ENCODE results near the gene PKNOX1. TPM values are rescaled to one million over a fixed set of nuclear protein-coding genes. Genes with fewer than 3 reads are reported as not detected.

Gene PKNOX1
- total RNA-seq, 1 experiment from 2014 or later = 43.4 TPM

DNA sequence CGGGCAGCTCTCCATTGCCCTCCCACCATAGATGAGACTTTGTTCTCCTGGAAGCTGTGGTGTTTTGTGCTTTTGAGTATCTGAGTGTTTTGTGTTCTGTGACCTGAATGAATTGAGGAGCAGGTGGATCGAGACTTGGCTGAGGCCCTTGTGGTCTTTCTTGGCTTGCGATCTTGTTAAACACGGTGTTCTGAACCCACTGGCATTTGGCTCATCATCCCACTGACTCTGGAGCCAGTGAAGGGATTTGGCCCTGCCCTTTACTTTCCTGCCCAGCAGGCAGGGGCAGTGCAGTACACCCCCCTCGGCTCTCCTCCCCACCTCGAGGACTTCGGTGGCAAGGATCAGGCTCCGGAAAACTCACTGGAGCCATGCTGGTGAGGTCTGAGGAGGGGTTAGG lies 30.6 kb downstream of the PKNOX1 start:
- no peaks in the 10 kb centered on the region for H3K79me1 ChIP-seq (ENCODE audit: insufficient read depth, low read depth, low read length, poor library complexity, severe bottlenecking)
- no peak overlapping the region for H3T11ph ChIP-seq (ENCODE audit: low read length)
- H3K56ac ChIP-seq (ENCODE audit: insufficient read length, low read depth, low read length) = no peak overlapping the region
- H2BK12ac ChIP-seq (ENCODE audit: insufficient read length, low read depth, low read length) = no peak overlapping the region
- H4K8ac ChIP-seq (replicated peaks; ENCODE audit: insufficient read length, low read depth, low read length) = no peak overlapping the region
- Mint-ChIP-seq H3K4me3 (no peak overlapping the region), H3K27ac (peak overlapping the region in 2 of 3 experiments; percentile 13 to 47; a peak in 4 of 7 replicates), H3K9me3 (peaks cover 9 to 12% of the 10 kb centered on the region in 2 experiments), H3K36me3 (ENCODE audit: insufficient read depth in 1 of 3, low read depth in 3 of 3) (peaks cover 29 to 61% (median 56%) of the 10 kb centered on the region in 3 experiments), H3K4me1 (peaks cover 18% of the 10 kb centered on the region in 2 experiments), H3K27me3 (ENCODE audit: low read depth) (no peaks in the 10 kb centered on the region; the same call in 1 of the 2 replicates)
- no peak overlapping the region for H4K5ac ChIP-seq (ENCODE audit: insufficient read length, low read depth, low read length)
- no peaks in the 10 kb centered on the region for H4K20me1 ChIP-seq (ENCODE audit: control insufficient read depth, insufficient read depth, insufficient read length)
- no peak overlapping the region for H2BK120ac ChIP-seq (ENCODE audit: low read depth, low read length, poor library complexity, severe bottlenecking)
- no peaks in the 10 kb centered on the region for H3K23me2 ChIP-seq (ENCODE audit: insufficient read length, low read depth, low read length, poor library complexity, severe bottlenecking)
- H3K23ac ChIP-seq (ENCODE audit: insufficient read length, low read depth, low read length) = no peak overlapping the region
- no peaks in the 10 kb centered on the region for H3K79me2 ChIP-seq (ENCODE audit: insufficient read depth, low read length)
- H3K18ac ChIP-seq (ENCODE audit: insufficient read length, low read depth, low read length) = no peak overlapping the region
- H3K4me1 ChIP-seq (ENCODE audit: insufficient read depth, low read length) = no peaks in the 10 kb centered on the region
- no peak overlapping the region for H2BK5ac ChIP-seq (ENCODE audit: insufficient read length, low read length)
- H3K14ac ChIP-seq (ENCODE audit: insufficient read depth, low read length) = no peak overlapping the region
- H3K4me2 ChIP-seq (ENCODE audit: insufficient read depth, insufficient read length, low read length) = no peak overlapping the region
- no peaks in the 10 kb centered on the region for H3K27me3 ChIP-seq (ENCODE audit: insufficient read depth, low read length)
- no peak overlapping the region for H4K91ac ChIP-seq (ENCODE audit: insufficient read length, low read depth, low read length)
- H2AK5ac ChIP-seq (ENCODE audit: insufficient read length, low read length) = no peak overlapping the region
- H3K27ac ChIP-seq (ENCODE audit: insufficient read length, low read depth, low read length) = no peak overlapping the region
- H2BK15ac ChIP-seq (ENCODE audit: low read depth, low read length) = no peak overlapping the region
- no peak for DNase-seq
- no peak overlapping the region for H3K9ac ChIP-seq (ENCODE audit: extremely low read depth, insufficient read length, low read length)
- no peaks in the 10 kb centered on the region for H3K9me3 ChIP-seq (ENCODE audit: control insufficient read depth, low read depth, low read length)
- H3K4ac ChIP-seq (ENCODE audit: low read depth, low read length) = no peak overlapping the region
- H2BK20ac ChIP-seq (ENCODE audit: low read depth, low read length, poor library complexity, severe bottlenecking) = no peak overlapping the region
- TF ChIP-seq, protein P1, sequence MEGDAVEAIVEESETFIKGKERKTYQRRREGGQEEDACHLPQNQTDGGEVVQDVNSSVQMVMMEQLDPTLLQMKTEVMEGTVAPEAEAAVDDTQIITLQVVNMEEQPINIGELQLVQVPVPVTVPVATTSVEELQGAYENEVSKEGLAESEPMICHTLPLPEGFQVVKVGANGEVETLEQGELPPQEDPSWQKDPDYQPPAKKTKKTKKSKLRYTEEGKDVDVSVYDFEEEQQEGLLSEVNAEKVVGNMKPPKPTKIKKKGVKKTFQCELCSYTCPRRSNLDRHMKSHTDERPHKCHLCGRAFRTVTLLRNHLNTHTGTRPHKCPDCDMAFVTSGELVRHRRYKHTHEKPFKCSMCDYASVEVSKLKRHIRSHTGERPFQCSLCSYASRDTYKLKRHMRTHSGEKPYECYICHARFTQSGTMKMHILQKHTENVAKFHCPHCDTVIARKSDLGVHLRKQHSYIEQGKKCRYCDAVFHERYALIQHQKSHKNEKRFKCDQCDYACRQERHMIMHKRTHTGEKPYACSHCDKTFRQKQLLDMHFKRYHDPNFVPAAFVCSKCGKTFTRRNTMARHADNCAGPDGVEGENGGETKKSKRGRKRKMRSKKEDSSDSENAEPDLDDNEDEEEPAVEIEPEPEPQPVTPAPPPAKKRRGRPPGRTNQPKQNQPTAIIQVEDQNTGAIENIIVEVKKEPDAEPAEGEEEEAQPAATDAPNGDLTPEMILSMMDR (conservative IDR thresholded peaks at IDR 0.05) = no peak
- no CpG with 5 or more reads among the region's 8 CpGs for WGBS (ENCODE audit: extremely low coverage, insufficient read length, low lambda C conversion rate)
- H2AFZ ChIP-seq (ENCODE audit: low read length) = no peak overlapping the region

All from H9 (cell line).